GM12878 (cell line): ENCODE results near the gene RAB4B. TPM values are rescaled to one million over a fixed set of nuclear protein-coding genes. Genes with fewer than 3 reads are reported as not detected.
A peak's percentile ranks its signal among the peaks of the same experiment; 100 is the strongest.
"Not testable (repeated sequence)": the region's sequence is repeated elsewhere in the genome, so short reads cannot be mapped to it uniquely, and the experiment has no call there.

Source experiments
- ATAC-seq: fragments of 200-7000 bp; cut with Tn5 transposase; 3 replicates; pipeline ENCODE4 v1.9.1; 2020; ENCODE audit warnings: mild to moderate bottlenecking, moderate library complexity
- BruUV-seq: library from RNA; stranded (reverse); fragments of 400-500 nt; replicated peaks from 2 replicates; lab custom pipeline; 2021; lab: Mats Ljungman, UMichigan
- CTCF ChIA-PET: fragments of 300-600 bp; sonication (Branson Sonifier 250); formaldehyde crosslinking; extraction: SDS; loops from one replicate; lab custom pipeline; 2021; ENCODE audit warnings: inconsistent platforms; lab: Yijun Ruan, JAX
- POLR2A ChIA-PET: fragments of 350-600 bp; formaldehyde crosslinking; extraction: SDS; loops from one replicate; lab custom pipeline; 2021; ENCODE audit warnings: inconsistent platforms; lab: Charles Lee
- RAD21 ChIA-PET: fragments of 300-600 bp; sonication (Branson Sonifier 250); formaldehyde crosslinking; loops from one replicate; lab custom pipeline; 2023; ENCODE audit warnings: antibody characterized with exemption; ENCODE audit not compliant: unreplicated experiment; lab: Charles Lee
- SMC1A ChIA-PET: fragments of 300-600 bp; sonication (Branson Sonifier 250); formaldehyde crosslinking; loops from one replicate; lab custom pipeline; 2023; ENCODE audit not compliant: unreplicated experiment, uncharacterized antibody; lab: Charles Lee
- DNase-seq: peaks from one replicate; pipeline ENCODE4 v3.0.0-alpha.2; 2011; ENCODE audit warnings: low read depth, low spot score
- FAIRE-seq: peaks from 3 replicates; lab custom pipeline; 2011; peaks lifted over from hg19 to GRCh38; lab: Jason Lieb, UNC
- H2AFZ ChIP-seq: 2 replicates; pipeline ENCODE4 v1.6.0; 2011; ENCODE audit warnings: low read depth, low read length, control low read depth; ENCODE audit not compliant: control insufficient read depth
- H3K27ac ChIP-seq: 2 replicates; pipeline ENCODE4 v1.5.1; 2011; ENCODE audit warnings: control low read depth; ENCODE audit not compliant: control insufficient read depth, insufficient read depth
- H3K27me3 ChIP-seq, 2 experiments: replicated peaks in 1 of 2; 2 replicates each; pipeline versions ENCODE4 v1.6.0 to v1.6.1; 2011; ENCODE audit warnings: low read length in 1 of 2; ENCODE audit not compliant: control insufficient read depth in 2 of 2, insufficient read depth in 2 of 2
- H3K36me3 ChIP-seq, 2 experiments: 2 replicates each; pipeline ENCODE4 v1.5.1; 2011; ENCODE audit warnings: low read length in 1 of 2; ENCODE audit not compliant: control insufficient read depth in 2 of 2, insufficient read depth in 2 of 2
- H3K4me1 ChIP-seq: 2 replicates; pipeline ENCODE4 v1.6.1; 2011; ENCODE audit warnings: mild to moderate bottlenecking, low read length, moderate library complexity, mixed read lengths; ENCODE audit not compliant: control insufficient read depth, insufficient read depth
- H3K4me2 ChIP-seq: 2 replicates; pipeline ENCODE4 v1.6.0; 2011; ENCODE audit warnings: control low read depth; ENCODE audit not compliant: control insufficient read depth, insufficient read depth
- H3K4me3 ChIP-seq: fragments of 200-600 bp; sonication (generic); 2 replicates; pipeline ENCODE4 v1.5.1; 2016
- H3K79me2 ChIP-seq: 2 replicates; pipeline ENCODE4 v1.6.0; 2011; ENCODE audit warnings: low read length; ENCODE audit not compliant: control insufficient read depth, insufficient read depth
- H3K9ac ChIP-seq: 2 replicates; pipeline ENCODE4 v1.8.0; 2011; ENCODE audit warnings: low read length, control low read depth, mixed read lengths; ENCODE audit not compliant: control insufficient read depth, insufficient read depth
- H3K9me3 ChIP-seq: replicated peaks from 3 replicates; pipeline ENCODE4 v1.5.1; 2011; ENCODE audit warnings: mild to moderate bottlenecking, low read length; ENCODE audit not compliant: control insufficient read depth, insufficient read depth
- H4K20me1 ChIP-seq: 2 replicates; pipeline ENCODE4 v1.6.0; 2011; ENCODE audit not compliant: control insufficient read depth, insufficient read depth
- MYB ChIP-seq: fragments of 150-350 bp; IDR thresholded peaks from 2 replicates; pipeline ENCODE4 v1.6.1; 2014; ENCODE audit warnings: mild to moderate bottlenecking, low read depth, low read length, borderline replicate concordance
- PAX8 ChIP-seq: fragments of 450-650 bp; IDR thresholded peaks from 2 replicates; pipeline ENCODE4 v1.6.1; 2017; ENCODE audit warnings: mild to moderate bottlenecking, moderate library complexity
- RCOR1 ChIP-seq: conservative IDR thresholded peaks from 2 replicates; pipeline ENCODE4 v1.6.1; 2012; ENCODE audit warnings: low read depth, low read length, improper control_type of control experiment
- SMAD5 ChIP-seq: IDR thresholded peaks from 2 replicates; pipeline ENCODE4 v1.6.1; 2016; ENCODE audit warnings: antibody characterized with exemption, low read depth
- WGBS: methylation state at CpG from one replicate; pipeline ENCODE4 v1.1.6; 2016; ENCODE audit warnings: low lambda C conversion rate; ENCODE audit not compliant: insufficient replicate concordance, insufficient coverage; ENCODE audit errors: missing lambda C conversion rate; 5-methylcytosine and 5-hydroxymethylcytosine counted together
- in situ Hi-C: fragments of 300-500 bp; cut with MboI; formaldehyde crosslinking; loops from 9 replicates; pipeline ENCODE4 v1.14.3; 2018; ENCODE audit warnings: mixed read lengths
- intact Hi-C: fragments of 100-400 bp; cut with micrococcal nuclease; formaldehyde crosslinking; loops from one replicate; pipeline ENCODE4 v1.14.2; 2022; ENCODE audit not compliant: unreplicated experiment
- polyA plus RNA-seq, 11 experiments: library from polyadenylated mRNA; depleted of rRNA in 4 of 11; unstranded in 6 of 11; stranded (reverse) in 5 of 11; fragments of >200 nt; fragmentation: Nextera tagmentation in 4 of 11; fragmentation: Illumina TruSeq in 1 of 11; extraction: Ambion mirVana in 4 of 11; extraction: Trizol in 1 of 11; gene quantifications; 1 replicate in 1 of 11; 2 replicates in 10 of 11; pipeline versions ENCODE4 v1.2.1 to v1.2.3, GENCODE V29; 2011 to 2016; ENCODE audit warnings: inconsistent platforms in 2 of 11, missing spikeins in 2 of 11, low read depth in 1 of 11
- total RNA-seq, 4 experiments: library from RNA; depleted of rRNA in 3 of 4; stranded (reverse); fragments of >200 nt in 3 of 4; fragmentation: Illumina TruSeq in 1 of 4; extraction: Trizol in 1 of 4; gene quantifications; 2 replicates each; pipeline versions ENCODE4 v1.2.1 to v1.2.3, GENCODE V29; 2013 to 2021
- TF ChIP-seq, protein P1 (sequence below): IDR thresholded peaks from 2 replicates; pipeline ENCODE4 v1.6.1; 2011; ENCODE audit warnings: borderline replicate concordance, low read depth, mild to moderate bottlenecking, moderate library complexity, mixed read lengths, low read length; ENCODE audit not compliant: insufficient read depth; ENCODE audit errors: extremely low read length

Gene RAB4B
- total and polyA plus RNA-seq, 10 of the 15 experiments (the other 5 are each of a cell fraction or from before 2014, with no cell fraction given) = 0.60 to 51.5 (median 27.7) TPM

DNA sequence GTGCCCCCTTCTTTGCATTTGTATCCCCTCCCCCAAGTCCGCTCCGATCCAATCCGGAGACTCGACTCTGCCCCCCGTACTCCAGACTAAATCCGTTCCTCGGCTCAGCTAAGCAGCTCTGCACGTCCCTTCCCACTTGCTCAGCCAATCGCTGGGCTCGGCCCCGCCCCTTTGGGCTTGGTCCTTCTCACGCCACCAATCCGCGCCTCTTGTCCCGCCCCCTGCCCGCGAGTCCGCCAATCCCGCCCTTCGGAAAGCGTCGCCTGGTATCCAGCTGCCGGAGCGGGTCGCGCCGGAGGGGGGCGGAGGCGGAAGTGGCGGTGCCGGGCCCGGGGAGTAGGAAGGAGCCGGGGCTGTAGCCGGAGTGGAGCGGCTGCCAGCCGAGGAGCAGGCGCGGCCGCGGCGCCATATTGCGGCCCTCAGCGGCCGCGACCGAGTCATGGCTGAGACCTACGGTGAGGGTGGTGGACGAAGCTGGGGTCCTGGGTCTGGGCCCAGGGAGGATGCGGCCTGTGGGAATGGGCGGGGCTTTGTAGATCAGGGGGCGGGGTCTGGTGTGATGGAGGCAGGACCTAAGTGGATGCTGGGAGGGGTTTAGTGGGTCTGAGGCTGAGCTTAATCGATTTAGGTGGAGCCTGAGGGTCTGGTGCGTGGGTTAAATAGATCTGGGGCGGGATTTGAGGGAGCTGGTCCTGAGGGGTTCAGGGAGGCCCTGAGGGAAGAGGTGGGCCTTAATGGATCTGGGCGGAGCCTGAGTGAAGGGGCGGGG is at the start of gene RAB4B (continued):
- TF ChIP-seq, protein P1, sequence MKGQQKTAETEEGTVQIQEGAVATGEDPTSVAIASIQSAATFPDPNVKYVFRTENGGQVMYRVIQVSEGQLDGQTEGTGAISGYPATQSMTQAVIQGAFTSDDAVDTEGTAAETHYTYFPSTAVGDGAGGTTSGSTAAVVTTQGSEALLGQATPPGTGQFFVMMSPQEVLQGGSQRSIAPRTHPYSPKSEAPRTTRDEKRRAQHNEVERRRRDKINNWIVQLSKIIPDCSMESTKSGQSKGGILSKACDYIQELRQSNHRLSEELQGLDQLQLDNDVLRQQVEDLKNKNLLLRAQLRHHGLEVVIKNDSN = no peak
- TF ChIP-seq SMAD5 (peak; percentile 60; the same call in 1 of the 2 replicates), PAX8 (no peak), MYB (no peak), RCOR1 (no peak)

DNA sequence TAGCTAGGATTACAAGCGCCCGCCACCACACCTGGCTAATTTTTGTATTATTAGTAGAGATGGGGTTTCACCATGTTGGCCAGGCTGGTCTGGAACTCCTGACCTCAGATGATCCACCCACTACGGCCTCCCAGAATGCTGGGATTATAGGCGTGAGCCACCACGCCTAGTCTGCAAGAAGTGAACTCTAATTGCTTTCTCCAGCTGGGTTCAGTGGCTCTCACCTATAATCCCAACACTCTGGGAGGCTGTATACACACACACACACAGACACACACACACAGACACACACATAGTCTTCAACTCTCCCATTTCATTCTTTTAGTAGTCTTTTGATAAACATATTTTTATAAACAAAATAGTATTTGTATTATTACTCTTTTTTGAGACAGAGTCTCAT is 48.0 kb upstream of the RAB4B start:
- H3K27ac ChIP-seq, H2AFZ ChIP-seq, FAIRE-seq, CTCF ChIA-PET, H3K79me2 ChIP-seq, RAD21 ChIA-PET, H3K4me3 ChIP-seq, ATAC-seq, H4K20me1 ChIP-seq, BruUV-seq, H3K4me1 ChIP-seq, H3K36me3 ChIP-seq, intact Hi-C loops, H3K9me3 ChIP-seq, DNase-seq, in situ Hi-C loops, H3K27me3 ChIP-seq, H3K9ac ChIP-seq, H3K4me2 ChIP-seq: not testable (repeated sequence)
- ChIA-PET SMC1A (interaction anchor here (1.0 to 1.2 kb wide), 2 partner anchors 17 to 19 kb away, joined by 3 read pairs; no protein-coding TSS in a partner anchor), POLR2A (interaction anchor here (0.6 to 1.2 kb wide), 4 partner anchors 14 to 817 kb away, joined by 3 to 4 read pairs (median 3); partner anchors contain the start of gene COQ8B)
- 94% methylated on average over 5 of the region's 5 CpGs for WGBS

DNA sequence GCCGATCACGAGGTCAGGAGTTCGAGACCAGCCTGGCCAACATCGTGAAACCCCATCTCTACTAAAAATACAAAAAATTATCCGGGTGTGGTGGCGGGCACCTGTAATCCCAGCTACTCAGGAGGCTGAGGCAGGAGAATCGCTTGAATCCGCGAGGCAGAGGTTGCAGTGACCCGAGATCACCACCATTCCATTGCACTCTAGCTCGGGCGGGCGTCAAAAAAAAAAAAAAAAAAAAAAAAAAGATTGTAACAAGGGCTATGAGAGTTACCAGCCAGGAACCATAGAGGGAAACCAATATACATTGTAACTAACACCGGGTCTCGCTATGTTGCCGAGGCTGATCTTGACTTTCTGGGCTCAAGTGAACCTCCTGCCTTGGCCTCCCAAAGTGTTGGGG is 45.7 kb upstream of the RAB4B start:
- FAIRE-seq, H2AFZ ChIP-seq, RAD21 ChIA-PET, H3K9me3 ChIP-seq, CTCF ChIA-PET, H3K4me1 ChIP-seq, H3K27me3 ChIP-seq, BruUV-seq, ATAC-seq, H3K36me3 ChIP-seq, H4K20me1 ChIP-seq, H3K4me3 ChIP-seq, H3K79me2 ChIP-seq, H3K27ac ChIP-seq, DNase-seq, H3K4me2 ChIP-seq, H3K9ac ChIP-seq, in situ Hi-C loops, intact Hi-C loops: not testable (repeated sequence)
- whole genome bisulfite sequencing = 98% methylated on average over 13 of the region's 16 CpGs
- ChIA-PET POLR2A (interaction anchor here (0.6 kb wide), 1 partner anchor 31 kb away, joined by 6 read pairs; no protein-coding TSS in a partner anchor), SMC1A (interaction anchor here (0.6 kb wide), 1 partner anchor 235 kb away, joined by 3 read pairs; no protein-coding TSS in a partner anchor)
